ENCODE data around the gene TPD52L1. TPM values are rescaled to one million over a fixed set of nuclear protein-coding genes. Genes with fewer than 3 reads are reported as not detected.

TPD52L1 gene
- total RNA-seq, 2 donors from 2014 or later: 24.9 to 39.1 TPM

DNA sequence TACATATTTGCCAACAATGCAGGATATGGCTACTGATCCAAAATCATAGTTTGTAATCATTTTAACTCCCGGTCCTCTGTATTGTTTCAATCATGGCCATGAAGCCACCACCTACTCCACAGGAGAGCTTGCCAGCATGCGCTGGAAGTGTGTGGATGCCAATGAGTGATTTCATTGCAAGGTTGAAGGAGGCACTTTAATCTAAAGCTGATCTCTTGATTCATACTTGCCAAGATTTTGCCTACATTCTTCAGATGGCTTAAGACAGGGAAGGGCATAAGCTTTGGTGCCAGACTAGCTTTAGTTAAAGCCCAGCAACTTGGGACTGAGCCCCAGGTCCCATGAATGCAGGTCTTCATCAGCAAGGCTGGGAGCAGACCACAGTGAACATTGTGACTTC is 58.8 kb downstream of the TPD52L1 start:
- H3K4me3 Mint-ChIP-seq: no peak overlapping the region
- Histone ChIP-seq H3K27me3 (ENCODE audit: control insufficient read depth, insufficient read depth, low read length, poor library complexity, severe bottlenecking) (no peaks in the 10 kb centered on the region), H3K27ac (ENCODE audit: low read depth, low read length) (no peak overlapping the region), H3K36me3 (ENCODE audit: control insufficient read depth, insufficient read depth, low read length) (no peaks in the 10 kb centered on the region), H3K4me3 (ENCODE audit: low read length) (no peak overlapping the region), H3K4me1 (ENCODE audit: control insufficient read depth, insufficient read depth, low read length) (no peaks in the 10 kb centered on the region), H3K9ac (ENCODE audit: extremely low read depth, low read length, poor library complexity, severe bottlenecking) (no peak overlapping the region), H3K9me3 (ENCODE audit: control insufficient read depth, low read length) (peaks cover 2% of the 10 kb centered on the region)
- no peaks in the 10 kb centered on the region for H3K9me3 Mint-ChIP-seq
- no peaks in the 10 kb centered on the region for H3K27me3 Mint-ChIP-seq (ENCODE audit: insufficient read depth)
- no peak overlapping the region for H3K27ac Mint-ChIP-seq
- no peak for DNase-seq
- 96% methylated on average over 2 of the region's 2 CpGs; no CpG with 5 or more reads in 1 of the 2 experiments for WGBS, 2 experiments (ENCODE audit: insufficient coverage in 1 of 2, insufficient read length in 1 of 2)
- H3K4me1 Mint-ChIP-seq: no peaks in the 10 kb centered on the region
- TF ChIP-seq, protein P1, sequence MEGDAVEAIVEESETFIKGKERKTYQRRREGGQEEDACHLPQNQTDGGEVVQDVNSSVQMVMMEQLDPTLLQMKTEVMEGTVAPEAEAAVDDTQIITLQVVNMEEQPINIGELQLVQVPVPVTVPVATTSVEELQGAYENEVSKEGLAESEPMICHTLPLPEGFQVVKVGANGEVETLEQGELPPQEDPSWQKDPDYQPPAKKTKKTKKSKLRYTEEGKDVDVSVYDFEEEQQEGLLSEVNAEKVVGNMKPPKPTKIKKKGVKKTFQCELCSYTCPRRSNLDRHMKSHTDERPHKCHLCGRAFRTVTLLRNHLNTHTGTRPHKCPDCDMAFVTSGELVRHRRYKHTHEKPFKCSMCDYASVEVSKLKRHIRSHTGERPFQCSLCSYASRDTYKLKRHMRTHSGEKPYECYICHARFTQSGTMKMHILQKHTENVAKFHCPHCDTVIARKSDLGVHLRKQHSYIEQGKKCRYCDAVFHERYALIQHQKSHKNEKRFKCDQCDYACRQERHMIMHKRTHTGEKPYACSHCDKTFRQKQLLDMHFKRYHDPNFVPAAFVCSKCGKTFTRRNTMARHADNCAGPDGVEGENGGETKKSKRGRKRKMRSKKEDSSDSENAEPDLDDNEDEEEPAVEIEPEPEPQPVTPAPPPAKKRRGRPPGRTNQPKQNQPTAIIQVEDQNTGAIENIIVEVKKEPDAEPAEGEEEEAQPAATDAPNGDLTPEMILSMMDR (conservative IDR thresholded peaks at IDR 0.05): no peak
- no peaks in the 10 kb centered on the region for H3K36me3 Mint-ChIP-seq (ENCODE audit: low read depth)

DNA sequence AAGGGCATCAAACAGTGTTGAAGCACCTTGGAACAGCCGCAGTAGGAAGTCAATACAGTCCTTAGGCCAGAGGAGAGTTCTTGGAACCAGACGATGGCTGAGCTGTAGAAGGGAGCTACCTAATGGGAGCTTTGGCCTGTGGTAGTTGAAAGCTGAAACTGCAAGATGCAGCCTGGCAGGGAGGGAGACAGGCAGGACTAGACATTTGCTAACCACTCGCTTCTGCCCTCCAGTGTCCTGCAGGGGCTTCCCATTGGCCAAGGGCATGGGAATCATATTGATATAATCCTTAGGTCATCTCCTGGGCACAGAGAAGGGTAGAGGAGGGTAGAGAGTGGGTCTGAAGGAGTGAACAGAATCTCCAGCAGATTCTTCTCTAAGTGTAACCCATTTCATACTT is 60.4 kb downstream of the TPD52L1 start:
- TF ChIP-seq, protein P1 (conservative IDR thresholded peaks at IDR 0.05): no peak
- Mint-ChIP-seq H3K27me3 (ENCODE audit: insufficient read depth) (no peaks in the 10 kb centered on the region), H3K36me3 (ENCODE audit: low read depth) (no peaks in the 10 kb centered on the region), H3K27ac (no peak overlapping the region), H3K4me1 (no peaks in the 10 kb centered on the region), H3K9me3 (no peaks in the 10 kb centered on the region), H3K4me3 (no peak overlapping the region)
- Histone ChIP-seq H3K36me3 (ENCODE audit: control insufficient read depth, insufficient read depth, low read length) (no peaks in the 10 kb centered on the region), H3K9me3 (ENCODE audit: control insufficient read depth, low read length) (no peaks in the 10 kb centered on the region), H3K4me1 (ENCODE audit: control insufficient read depth, insufficient read depth, low read length) (no peaks in the 10 kb centered on the region), H3K4me3 (ENCODE audit: low read length) (no peak overlapping the region), H3K27me3 (ENCODE audit: control insufficient read depth, insufficient read depth, low read length, poor library complexity, severe bottlenecking) (no peaks in the 10 kb centered on the region), H3K27ac (ENCODE audit: low read depth, low read length) (no peak overlapping the region), H3K9ac (ENCODE audit: extremely low read depth, low read length, poor library complexity, severe bottlenecking) (no peak overlapping the region)
- DNase-seq: no peak
- 92 to 100% methylated on average over 2 to 3 of the region's 3 CpGs for WGBS, 2 experiments (ENCODE audit: insufficient coverage in 1 of 2, insufficient read length in 1 of 2)

DNA sequence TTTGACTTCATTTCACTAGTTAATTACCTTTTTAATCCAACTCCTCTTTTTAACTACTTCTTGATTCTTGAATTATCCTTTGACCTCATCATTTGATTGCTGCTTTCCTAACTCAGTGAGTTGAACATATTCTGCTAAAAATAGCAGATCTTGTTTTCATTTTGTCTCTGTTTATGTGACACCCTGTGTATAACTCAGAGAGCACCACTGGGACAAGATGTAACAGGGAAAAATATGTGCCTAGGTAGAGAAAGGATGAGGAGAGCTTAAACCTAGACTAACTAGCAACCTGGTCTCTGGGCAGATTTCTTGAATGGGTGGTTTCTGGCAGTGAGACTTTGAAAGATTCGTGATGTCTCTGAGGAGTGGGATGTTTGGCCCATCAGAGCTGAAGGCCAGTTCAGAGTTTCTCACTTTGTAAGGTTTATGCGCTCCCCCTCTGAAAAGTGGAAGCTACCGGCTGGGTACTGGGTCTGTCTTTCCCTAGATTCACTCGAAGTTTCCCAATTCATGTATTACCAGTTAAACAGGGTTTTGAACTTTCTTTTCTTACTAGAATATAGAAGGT is 61.8 kb downstream of the TPD52L1 start:
- DNase-seq: no peak
- H3K27ac Mint-ChIP-seq: no peak overlapping the region
- no peaks in the 10 kb centered on the region for H3K36me3 ChIP-seq (ENCODE audit: control insufficient read depth, insufficient read depth, low read length)
- TF ChIP-seq, protein P1 (conservative IDR thresholded peaks at IDR 0.05): no peak
- H3K4me1 ChIP-seq (ENCODE audit: control insufficient read depth, insufficient read depth, low read length): no peaks in the 10 kb centered on the region
- H3K9ac ChIP-seq (ENCODE audit: extremely low read depth, low read length, poor library complexity, severe bottlenecking): no peak overlapping the region
- H3K27ac ChIP-seq (ENCODE audit: low read depth, low read length): no peak overlapping the region
- H3K27me3 ChIP-seq (ENCODE audit: control insufficient read depth, insufficient read depth, low read length, poor library complexity, severe bottlenecking): no peaks in the 10 kb centered on the region
- H3K4me3 Mint-ChIP-seq: no peak overlapping the region
- WGBS, 2 experiments (ENCODE audit: insufficient coverage in 1 of 2, insufficient read length in 1 of 2): 92 to 95% methylated on average over 4 of the region's 4 CpGs
- peaks cover 7% of the 10 kb centered on the region for H3K4me1 Mint-ChIP-seq
- H3K36me3 Mint-ChIP-seq (ENCODE audit: low read depth): no peaks in the 10 kb centered on the region
- no peaks in the 10 kb centered on the region for H3K9me3 Mint-ChIP-seq
- H3K9me3 ChIP-seq (ENCODE audit: control insufficient read depth, low read length): no peaks in the 10 kb centered on the region
- no peaks in the 10 kb centered on the region for H3K27me3 Mint-ChIP-seq (ENCODE audit: insufficient read depth)
- no peak overlapping the region for H3K4me3 ChIP-seq (ENCODE audit: low read length)
